Right atrium auricular region (tissue), 2 donors: ENCODE measurements around the gene FOXN1. TPM values are rescaled to one million over a fixed set of nuclear protein-coding genes. Genes with fewer than 3 reads are reported as not detected.

Experiments used
- DNase-seq: peaks from one replicate; pipeline ENCODE4 v3.0.0-alpha.2; 2019; ENCODE audit warnings: low spot score
- H3K27ac ChIP-seq, 2 donors: fragments of 200-600 bp; sonication (generic); 1 replicate in 1 of 2; 2 replicates in 1 of 2; pipeline ENCODE4 v1.5.1; 2016 to 2019
- H3K27me3 ChIP-seq, 2 donors: fragments of 200-600 bp; sonication (generic); one replicate each; pipeline versions ENCODE4 v1.5.1 to v1.6.0; 2017 to 2019
- H3K36me3 ChIP-seq: fragments of 200-600 bp; sonication (generic); one replicate; pipeline ENCODE4 v1.5.1; 2016
- H3K4me1 ChIP-seq, 2 donors: fragments of 200-600 bp; sonication (generic); one replicate each; pipeline versions ENCODE4 v1.5.1 to v1.6.0; 2017 to 2019
- H3K4me3 ChIP-seq, 2 donors: fragments of 200-600 bp; sonication (generic); 1 replicate in 1 of 2; 2 replicates in 1 of 2; pipeline ENCODE4 v1.5.1; 2017 to 2019; ENCODE audit warnings: mild to moderate bottlenecking in 1 of 2, moderate library complexity in 1 of 2
- H3K9me3 ChIP-seq, 2 donors: fragments of 200-600 bp; sonication (generic); one replicate each; pipeline ENCODE4 v1.5.1; 2019
- total RNA-seq, 2 donors: library from RNA; depleted of rRNA; stranded (reverse); fragments of >200 nt; gene quantifications; one replicate each; pipeline ENCODE4 v1.1.0, GENCODE V29; 2016
- TF ChIP-seq, protein P1 (sequence below), 2 donors: fragments of 200-600 bp; sonication (generic); IDR thresholded peaks; one replicate each; pipeline ENCODE4 v1.5.1; 2019; ENCODE audit warnings: antibody characterized with exemption in 2 of 2

The FOXN1 gene
- total RNA-seq, 2 donors from 2014 or later: not detected

DNA sequence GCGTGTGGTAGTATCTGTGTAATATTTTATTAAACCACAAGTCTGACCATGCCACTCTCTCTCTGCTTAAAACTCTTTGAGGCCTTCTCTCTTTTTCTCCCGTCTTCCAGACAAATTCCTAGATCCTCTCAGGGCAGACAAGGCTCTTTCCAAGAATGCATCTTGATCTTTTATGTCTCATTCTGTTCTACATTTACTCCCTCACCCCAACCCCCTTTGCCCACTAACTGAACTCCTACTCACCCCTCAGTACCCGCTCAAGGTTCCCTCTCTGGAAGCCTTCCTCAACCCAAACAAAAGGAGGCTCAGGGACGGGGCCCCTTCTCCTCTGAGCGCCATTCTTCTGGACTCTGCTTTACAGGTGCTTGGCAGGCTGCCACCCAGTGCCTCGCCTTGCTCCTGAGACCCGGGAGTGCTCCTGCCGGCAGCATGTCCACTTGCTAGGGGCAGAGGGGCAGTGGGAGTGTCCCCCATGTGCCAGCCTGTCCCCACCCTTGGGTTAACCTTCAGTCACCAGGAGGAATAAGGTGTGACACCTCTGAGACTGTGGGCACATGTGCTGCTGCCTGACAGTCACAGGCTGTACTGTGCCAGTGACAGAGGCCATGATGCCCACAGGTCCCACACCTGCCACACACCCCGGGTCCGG, 23.5 kb upstream of the FOXN1 start:
- H3K4me1 ChIP-seq: no peaks in the 10 kb centered on the region
- no peaks in the 10 kb centered on the region for H3K9me3 ChIP-seq
- TF ChIP-seq, protein P1, sequence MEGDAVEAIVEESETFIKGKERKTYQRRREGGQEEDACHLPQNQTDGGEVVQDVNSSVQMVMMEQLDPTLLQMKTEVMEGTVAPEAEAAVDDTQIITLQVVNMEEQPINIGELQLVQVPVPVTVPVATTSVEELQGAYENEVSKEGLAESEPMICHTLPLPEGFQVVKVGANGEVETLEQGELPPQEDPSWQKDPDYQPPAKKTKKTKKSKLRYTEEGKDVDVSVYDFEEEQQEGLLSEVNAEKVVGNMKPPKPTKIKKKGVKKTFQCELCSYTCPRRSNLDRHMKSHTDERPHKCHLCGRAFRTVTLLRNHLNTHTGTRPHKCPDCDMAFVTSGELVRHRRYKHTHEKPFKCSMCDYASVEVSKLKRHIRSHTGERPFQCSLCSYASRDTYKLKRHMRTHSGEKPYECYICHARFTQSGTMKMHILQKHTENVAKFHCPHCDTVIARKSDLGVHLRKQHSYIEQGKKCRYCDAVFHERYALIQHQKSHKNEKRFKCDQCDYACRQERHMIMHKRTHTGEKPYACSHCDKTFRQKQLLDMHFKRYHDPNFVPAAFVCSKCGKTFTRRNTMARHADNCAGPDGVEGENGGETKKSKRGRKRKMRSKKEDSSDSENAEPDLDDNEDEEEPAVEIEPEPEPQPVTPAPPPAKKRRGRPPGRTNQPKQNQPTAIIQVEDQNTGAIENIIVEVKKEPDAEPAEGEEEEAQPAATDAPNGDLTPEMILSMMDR (IDR thresholded peaks at IDR 0.05): no peak
- DNase-seq: no peak
- H3K27ac ChIP-seq: no peak overlapping the region
- no peak overlapping the region for H3K4me3 ChIP-seq
- H3K27me3 ChIP-seq: no peaks in the 10 kb centered on the region
- H3K36me3 ChIP-seq: no peaks in the 10 kb centered on the region

DNA sequence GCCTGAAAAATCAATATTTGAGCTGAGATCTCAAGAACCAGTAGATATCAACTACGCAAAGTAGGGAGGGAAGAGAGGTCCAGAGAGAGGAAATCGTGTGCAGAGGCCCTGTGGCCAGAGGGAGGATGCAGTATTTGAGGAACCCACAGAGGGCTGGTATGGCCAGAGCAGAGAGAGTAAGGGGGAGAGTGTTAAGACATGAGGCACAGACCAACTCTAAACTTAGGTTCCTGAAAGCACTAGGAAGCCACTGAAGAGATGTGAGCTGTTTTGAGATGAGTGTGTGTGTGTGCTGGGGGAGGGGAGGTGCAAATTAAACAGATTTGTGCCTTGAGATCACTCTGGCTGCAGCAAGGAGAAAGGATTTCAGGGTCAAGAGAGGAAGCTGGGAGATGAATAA, 21.9 kb upstream of the FOXN1 start:
- no peaks in the 10 kb centered on the region for H3K9me3 ChIP-seq
- H3K4me3 ChIP-seq: no peak overlapping the region
- H3K4me1 ChIP-seq: no peaks in the 10 kb centered on the region
- H3K27me3 ChIP-seq: no peaks in the 10 kb centered on the region
- H3K27ac ChIP-seq: no peak overlapping the region
- TF ChIP-seq, protein P1 (IDR thresholded peaks at IDR 0.05): no peak
- no peaks in the 10 kb centered on the region for H3K36me3 ChIP-seq
- no peak for DNase-seq

DNA sequence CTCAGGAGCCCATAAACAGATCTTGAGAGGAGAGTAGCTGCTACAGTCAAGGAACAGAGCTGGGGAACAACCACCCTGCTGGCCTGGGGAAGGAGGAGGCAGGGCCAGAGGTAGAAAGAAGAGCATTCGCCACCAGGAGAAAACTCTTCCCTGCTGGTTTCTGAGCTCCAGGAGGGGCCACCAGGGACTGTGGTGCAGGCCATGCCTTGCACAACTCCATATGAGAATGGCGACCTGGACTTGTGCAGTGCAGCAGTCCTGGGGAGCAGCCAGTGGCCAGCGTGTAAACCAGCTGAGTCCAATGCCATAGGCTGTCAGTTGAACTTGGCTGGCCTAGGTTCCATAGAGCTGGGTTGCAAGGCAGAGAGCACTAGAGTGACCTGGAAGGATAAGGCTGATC, 21.1 kb upstream of the FOXN1 start:
- TF ChIP-seq, protein P1 (IDR thresholded peaks at IDR 0.05): no peak
- no peaks in the 10 kb centered on the region for H3K9me3 ChIP-seq
- DNase-seq: no peak
- H3K36me3 ChIP-seq: no peaks in the 10 kb centered on the region
- H3K4me3 ChIP-seq: no peak overlapping the region
- H3K27me3 ChIP-seq: no peaks in the 10 kb centered on the region
- no peaks in the 10 kb centered on the region for H3K4me1 ChIP-seq
- no peak overlapping the region for H3K27ac ChIP-seq

DNA sequence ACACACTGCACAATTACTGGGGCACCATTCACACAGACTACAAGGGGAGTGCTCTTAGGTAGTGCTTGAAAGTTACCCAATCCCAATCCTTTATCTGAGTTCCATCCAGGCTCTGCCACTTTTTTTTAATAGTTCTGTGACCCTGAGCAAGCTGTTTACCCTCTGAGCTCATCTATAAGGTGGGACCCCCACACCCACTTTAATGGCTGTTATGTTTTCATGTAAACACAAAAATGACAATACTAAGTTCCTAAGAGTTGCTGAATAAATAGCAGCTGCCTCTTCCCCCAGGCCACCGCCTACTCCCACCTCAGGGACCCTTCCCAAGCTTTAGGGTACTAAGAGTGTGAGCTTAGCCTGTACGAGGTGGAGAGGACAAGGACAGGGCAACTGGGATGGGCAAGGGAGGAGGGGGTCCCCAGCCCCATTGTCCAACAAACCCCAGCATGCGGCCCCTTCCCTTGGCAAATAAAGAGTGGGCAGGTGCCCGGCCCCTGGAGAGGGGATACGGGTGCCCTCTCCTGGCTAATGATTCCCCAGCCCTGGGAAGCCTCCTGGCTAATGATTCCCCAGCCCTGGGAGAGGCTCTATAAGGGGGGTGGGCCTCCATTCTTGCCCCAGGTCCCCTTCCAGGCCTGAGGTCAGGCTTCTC, 18.1 kb upstream of the FOXN1 start:
- DNase-seq: no peak
- TF ChIP-seq, protein P1 (IDR thresholded peaks at IDR 0.05): no peak
- H3K27me3 ChIP-seq: no peaks in the 10 kb centered on the region
- no peaks in the 10 kb centered on the region for H3K9me3 ChIP-seq
- H3K4me3 ChIP-seq: no peak overlapping the region
- H3K36me3 ChIP-seq: no peaks in the 10 kb centered on the region
- no peak overlapping the region for H3K27ac ChIP-seq
- no peaks in the 10 kb centered on the region for H3K4me1 ChIP-seq

DNA sequence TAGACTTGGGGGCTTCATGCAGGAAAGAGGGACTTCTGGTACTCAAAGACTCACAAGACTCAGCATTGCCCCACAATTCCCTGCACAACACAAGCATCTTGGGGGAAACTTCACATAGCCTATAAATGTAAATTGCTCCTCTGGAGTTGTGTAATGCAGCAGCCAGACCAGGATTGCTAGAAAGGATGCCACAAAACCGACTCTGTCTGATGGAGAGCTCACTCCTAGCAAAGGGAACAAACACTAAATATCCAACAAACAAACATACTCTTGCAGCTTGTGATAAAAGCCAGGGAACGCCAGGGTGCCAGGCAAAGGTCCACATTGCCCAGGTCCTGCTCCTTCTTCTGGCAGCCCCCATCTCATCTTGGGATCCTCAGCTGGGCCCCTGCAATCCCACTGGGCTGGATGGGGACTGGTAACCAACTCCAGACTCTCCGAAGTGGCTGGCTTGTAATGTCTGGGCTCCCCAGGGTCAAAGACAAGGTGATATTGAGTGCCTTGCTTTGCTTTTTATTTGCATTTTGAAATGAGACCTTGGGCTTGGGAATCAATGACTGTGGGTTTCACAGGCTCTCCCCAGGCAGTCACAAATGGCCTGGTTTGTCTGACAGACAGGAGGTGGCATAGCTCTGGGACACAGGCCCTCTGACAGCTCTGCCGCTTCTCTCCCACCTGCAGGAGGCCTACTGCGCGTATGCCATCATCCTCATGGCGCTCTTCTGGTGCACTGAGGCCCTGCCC, 17.4 kb upstream of the FOXN1 start:
- TF ChIP-seq, protein P1 (IDR thresholded peaks at IDR 0.05): no peak
- Histone ChIP-seq H3K4me1 (no peaks in the 10 kb centered on the region), H3K36me3 (no peaks in the 10 kb centered on the region), H3K9me3 (no peaks in the 10 kb centered on the region), H3K4me3 (no peak overlapping the region), H3K27me3 (no peaks in the 10 kb centered on the region), H3K27ac (no peak overlapping the region)
- DNase-seq: no peak
